Stimulated activated CD4-positive, alpha-beta T cell treated with anti-CD3 and anti-CD28 coated beads, Interleukin-2, amount 100 ng/mL, for 48 hours (primary cell): ENCODE data around the gene FHL3.
"Not testable (repeated sequence)": the region's sequence is repeated elsewhere in the genome, so short reads cannot be mapped to it uniquely, and the experiment has no call there.

Experiments used
- DNase-seq, 2 donors: peaks; one replicate each; pipeline ENCODE4 v3.0.0-alpha.2; 2020

FHL3 gene

GRCh38 chr1:38034871-38035270, 29.6 kb upstream of the FHL3 start:
- no peak for DNase-seq

- DNase-seq = not testable (repeated sequence)
Measured at GRCh38 chr1:38032992-38033391, 27.7 kb upstream of the FHL3 start.

GRCh38 chr1:38031513-38031866, 26.2 kb upstream of the FHL3 start:
- DNase-seq = no peak

DNA sequence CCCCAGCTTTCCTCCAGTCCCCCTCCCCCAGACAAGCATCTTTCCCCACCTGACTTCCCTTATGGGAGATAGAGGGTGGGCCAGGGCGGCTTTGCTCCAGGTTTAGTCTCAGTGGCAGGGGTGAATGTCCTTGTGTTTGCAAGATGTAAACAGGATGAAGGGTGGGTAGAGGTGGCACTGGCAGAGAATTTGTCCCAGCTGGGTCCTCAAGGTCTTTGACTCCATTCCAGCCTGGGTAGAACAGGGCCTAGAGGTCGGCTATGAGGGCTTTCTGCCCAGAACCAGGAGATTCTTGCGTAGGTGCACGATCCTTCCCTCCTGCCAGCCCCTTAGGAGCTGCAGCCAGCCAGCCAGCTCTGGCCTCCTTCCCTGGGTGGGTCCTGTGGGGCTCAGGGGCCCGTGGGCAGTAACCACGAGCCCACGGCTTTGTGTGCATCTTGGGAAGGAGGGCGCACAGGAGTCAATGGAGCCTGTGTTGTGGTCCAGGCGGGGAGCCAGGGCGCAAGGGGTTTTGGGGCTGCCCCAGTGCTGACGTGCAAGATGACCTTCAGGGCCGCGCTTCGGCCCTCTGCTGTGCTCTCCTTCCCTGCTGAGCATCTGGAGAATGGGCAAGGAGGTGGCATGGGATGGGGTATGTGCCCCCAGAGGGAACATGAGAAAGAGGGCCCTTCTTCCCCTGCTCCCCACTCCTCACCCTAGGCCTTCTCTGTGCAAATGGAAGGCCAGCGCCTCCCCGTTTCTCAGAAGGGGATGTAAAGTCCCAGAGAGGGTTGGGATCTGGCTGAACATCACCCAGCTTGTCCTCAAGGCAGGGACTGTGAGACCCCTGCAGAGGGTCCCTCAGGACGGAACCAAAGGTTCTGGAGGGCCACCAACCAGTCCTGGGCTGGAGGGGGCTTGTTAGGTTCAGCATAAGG, 25.5 kb upstream of the FHL3 start:
- no peak for DNase-seq

GRCh38 chr1:38029685-38030511, 24.6 kb upstream of the FHL3 start:
- DNase-seq = peak; percentile 66 to 67

DNA sequence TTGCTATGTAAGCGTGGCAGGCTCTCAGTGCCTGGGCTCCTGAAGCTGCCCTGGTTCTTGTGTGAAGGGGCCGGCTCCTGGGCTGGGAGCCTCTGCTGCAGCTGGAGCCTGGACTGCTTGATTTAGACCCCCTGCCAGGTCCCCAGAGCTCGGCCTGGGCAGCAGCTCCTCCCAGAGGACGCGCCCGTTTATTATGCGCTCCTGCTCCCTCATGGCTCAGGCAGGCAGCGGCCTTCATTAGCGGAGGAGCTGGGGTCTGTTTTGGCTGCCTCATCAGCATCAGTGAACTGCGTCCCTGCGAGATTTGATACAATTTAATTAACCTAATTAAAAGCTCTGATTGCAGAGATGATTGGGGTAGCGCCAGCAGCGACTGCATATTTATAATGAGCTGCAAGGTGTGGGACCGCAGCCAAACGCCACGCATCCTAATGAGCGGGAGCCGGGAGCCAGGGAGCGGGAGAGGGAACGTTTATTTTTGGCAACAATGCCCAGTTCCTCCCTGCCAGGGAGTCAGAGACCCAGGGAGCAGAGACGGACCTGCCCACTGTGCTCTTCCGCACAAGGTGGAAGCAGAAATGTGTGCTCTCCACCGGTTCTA, 23.9 kb upstream of the FHL3 start:
- DNase-seq = no peak

- no peak for DNase-seq
Measured at GRCh38 chr1:38028671-38029070, 23.4 kb upstream of the FHL3 start.

- peak; percentile 63 to 69 for DNase-seq
Measured at GRCh38 chr1:38028105-38028591, 22.8 kb upstream of the FHL3 start.

DNA sequence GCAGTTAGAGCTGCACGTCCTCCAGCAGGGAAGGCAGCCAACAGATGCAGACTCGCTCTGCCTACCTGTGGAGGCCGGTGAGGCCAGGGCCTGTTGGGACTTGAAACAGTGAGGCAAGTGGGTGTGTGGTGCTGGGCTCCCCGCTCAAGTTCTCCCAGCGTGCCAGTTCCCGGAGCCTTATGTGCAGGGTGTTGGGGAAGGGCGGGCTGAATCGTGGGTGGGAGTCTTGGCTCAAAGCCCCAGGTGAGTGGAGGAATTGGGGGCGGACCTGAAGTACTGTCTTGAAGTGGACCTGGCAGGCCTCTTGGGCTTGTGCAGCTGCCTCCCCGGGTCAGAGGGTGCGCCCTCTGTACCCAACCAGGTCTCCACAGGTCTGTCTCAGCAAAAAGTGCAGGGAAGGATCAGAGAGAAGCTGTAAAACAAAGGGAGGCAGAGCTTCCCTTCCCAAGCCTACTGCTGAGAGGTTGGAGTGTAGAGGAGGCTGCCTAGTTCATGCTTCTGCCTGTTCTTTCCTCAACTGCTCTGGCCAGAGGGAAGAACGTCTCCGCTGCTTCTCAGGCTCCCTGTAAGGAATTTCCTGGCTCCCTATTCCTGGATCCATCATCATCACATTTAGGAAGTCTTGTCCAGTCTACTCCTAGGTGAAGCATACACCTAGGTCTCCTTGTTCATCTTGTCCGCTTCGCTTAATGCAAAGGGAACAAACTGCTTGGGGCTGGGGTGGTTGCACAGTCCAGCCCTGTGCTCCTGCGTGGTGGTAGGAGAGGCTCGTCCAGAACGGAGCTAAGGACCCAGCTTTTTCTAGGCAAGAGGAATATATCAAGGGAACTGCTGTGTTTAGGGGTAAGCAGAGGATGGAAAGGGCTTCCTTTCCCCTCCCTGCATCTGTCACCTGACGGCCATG, 22.1 kb upstream of the FHL3 start:
- no peak for DNase-seq

DNA sequence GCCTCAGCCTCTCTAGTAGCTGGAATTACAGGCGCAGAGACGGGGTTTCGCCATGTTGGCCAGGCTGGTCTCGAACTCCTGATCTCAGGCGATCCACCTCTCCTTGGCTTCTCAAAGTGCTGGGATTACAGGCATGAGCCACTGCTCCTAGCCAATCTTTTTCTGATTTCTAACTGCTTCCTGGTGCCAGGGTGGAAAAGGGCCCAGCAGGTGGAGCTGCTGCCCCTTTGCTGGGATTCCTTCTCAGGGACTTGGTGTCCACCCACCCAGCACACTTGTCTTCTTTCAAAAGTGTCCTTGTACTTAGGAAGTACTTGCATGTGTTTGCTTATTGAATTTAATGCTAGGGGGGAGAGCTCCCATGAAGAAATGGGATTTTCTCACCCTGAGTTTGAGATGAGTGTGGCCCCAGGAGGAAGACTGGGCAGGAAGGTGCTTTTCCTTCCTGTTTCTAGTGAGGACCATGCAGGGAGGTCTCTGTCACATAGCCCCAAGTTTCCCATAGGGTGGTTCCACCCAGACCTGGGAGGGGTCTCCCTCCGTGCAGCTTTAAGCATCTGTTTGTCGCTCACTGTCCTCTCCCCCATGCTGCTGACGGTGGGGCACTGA, 21.4 kb upstream of the FHL3 start:
- no peak for DNase-seq

DNA sequence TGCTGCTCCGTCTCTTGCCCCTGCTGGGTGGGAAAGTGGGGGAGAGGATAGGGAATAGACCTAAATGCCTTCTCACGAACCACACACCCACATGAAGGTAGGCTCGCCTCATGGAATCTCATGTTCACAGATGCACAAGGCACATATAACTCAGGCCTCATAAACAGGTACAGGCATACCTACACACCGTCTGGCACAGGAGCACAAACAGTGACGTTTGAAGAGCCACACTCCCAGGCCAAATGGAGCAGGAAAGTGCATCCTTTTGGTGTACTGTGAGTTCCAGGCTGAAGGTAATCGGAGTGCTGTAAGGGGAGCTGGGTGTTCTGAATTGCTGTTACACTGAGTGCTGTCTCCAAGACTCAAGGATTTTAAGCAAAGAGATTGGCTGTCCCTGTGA, 20.4 kb upstream of the FHL3 start:
- no peak for DNase-seq

GRCh38 chr1:38025233-38025632, 19.9 kb upstream of the FHL3 start:
- no peak for DNase-seq

- no peak for DNase-seq
Measured at GRCh38 chr1:38022810-38023209, 17.5 kb upstream of the FHL3 start.

DNA sequence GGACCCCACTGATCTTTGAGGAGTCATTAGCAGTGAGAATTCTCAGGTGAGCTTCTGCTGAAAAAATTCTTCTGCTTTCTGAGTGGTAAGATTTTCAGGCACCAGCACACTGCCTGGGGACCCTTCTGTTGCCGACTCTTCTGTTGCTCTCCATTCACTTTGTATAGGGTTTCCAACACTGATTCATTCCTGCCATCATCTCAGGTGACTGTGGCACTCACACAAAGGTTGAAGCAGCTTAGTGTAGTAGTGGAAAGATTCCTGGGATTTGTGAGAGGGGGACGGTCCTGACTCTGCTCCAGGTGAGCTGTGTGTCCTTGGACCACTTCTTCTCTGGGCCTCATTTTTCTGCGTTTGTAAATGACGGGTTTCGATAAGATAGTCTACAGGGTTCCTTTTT, 16.7 kb upstream of the FHL3 start:
- DNase-seq = no peak

- DNase-seq = no peak
Measured at GRCh38 chr1:38020396-38020795, 15.1 kb upstream of the FHL3 start.

GRCh38 chr1:38018864-38019343, 13.6 kb upstream of the FHL3 start:
- DNase-seq = no peak

DNA sequence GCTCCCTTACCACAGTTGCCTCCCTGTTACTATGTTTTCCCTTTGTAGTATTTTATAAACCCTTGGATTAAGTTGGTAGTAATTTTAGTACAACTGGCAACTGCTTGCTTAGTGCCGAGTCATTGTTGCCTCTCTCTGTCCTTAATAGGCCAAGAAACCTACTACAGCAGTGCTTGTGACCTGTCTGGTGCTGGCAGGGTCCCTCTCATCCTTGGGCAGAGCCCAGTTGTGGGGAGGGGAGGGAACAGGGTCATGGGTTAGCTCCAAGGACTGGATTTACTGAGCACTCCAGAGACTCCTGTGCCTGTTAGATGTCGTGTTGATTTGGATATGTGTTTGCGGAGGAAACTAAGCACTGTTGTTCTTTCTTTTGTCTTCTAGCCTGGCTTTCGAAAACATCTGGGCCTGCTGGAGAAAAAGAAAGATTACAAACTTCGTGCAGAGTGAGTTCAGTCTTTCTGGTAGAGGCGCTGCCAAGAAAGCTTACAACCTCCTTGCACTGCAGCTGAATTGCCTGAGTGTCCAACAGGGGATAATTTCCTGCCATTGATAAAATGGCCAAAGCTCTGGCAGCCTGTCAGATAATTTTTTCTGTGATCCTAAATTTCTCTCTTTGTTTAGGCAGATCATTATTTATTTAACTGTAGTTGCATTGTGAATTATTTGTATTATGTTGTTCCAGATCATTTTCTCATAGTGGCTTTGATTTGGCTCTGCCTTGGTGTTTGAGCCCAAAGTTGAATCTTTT, 10.8 kb upstream of the FHL3 start:
- no peak for DNase-seq

- DNase-seq = no peak
Measured at GRCh38 chr1:38014724-38015424, 9.6 kb upstream of the FHL3 start.

DNA sequence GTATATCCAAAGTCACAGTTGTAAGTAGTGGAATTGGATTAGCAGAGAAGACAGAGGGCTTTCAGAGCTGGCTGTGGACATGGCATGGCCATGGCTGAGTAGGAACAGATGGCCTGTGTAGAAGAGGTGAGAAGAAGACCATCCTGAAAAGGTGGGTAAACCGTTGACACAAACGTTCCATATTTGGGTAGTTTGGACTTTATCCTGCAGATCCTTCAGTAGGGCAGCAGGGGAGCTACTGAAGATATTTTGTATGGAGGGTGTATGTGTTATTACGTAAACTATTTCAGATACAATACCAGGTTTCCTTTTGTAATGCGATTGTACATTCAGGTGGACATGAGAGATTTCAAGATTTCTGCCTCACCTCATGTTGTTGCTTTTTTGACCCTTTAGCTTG, 8.9 kb upstream of the FHL3 start:
- no peak for DNase-seq

- no peak for DNase-seq
Measured at GRCh38 chr1:38013227-38013622, 7.9 kb upstream of the FHL3 start.
